Tibial artery (tissue), 4 donors: ENCODE data around the gene CYTH4.

Source experiments
- DNase-seq, 2 donors: peaks; one replicate each; pipeline ENCODE4 v3.0.0-alpha.2; 2019
- H3K27ac ChIP-seq, 2 donors: fragments of 200-600 bp; sonication (generic) in 1 of 2; 1 replicate in 1 of 2; 2 replicates in 1 of 2; pipeline ENCODE4 v1.5.1; 2018 to 2019; ENCODE audit warnings: mild to moderate bottlenecking in 1 of 2
- H3K27me3 ChIP-seq, 2 donors: fragments of 200-600 bp; sonication (generic) in 1 of 2; one replicate each; pipeline versions ENCODE4 v1.5.1 to v1.6.0; 2016 to 2019
- H3K36me3 ChIP-seq, 3 donors: fragments of 200-600 bp; sonication (generic) in 2 of 3; one replicate each; pipeline ENCODE4 v1.5.1; 2016 to 2019; ENCODE audit warnings: mild to moderate bottlenecking in 2 of 3
- H3K4me1 ChIP-seq, 4 donors: fragments of 200-600 bp; sonication (generic) in 2 of 4; 1 replicate in 3 of 4; 2 replicates in 1 of 4; pipeline ENCODE4 v1.5.1; 2016 to 2019
- H3K4me3 ChIP-seq, 2 donors: fragments of 200-600 bp; sonication (generic) in 1 of 2; 1 replicate in 1 of 2; 2 replicates in 1 of 2; pipeline ENCODE4 v1.5.1; 2018 to 2019; ENCODE audit warnings: mild to moderate bottlenecking in 2 of 2
- H3K9me3 ChIP-seq, 3 donors: fragments of 200-600 bp; sonication (generic) in 1 of 3; one replicate each; pipeline ENCODE4 v1.5.1; 2016 to 2019
- intact Hi-C: fragments of 100-400 bp; cut with DNase I; formaldehyde crosslinking; loops from one replicate; pipeline ENCODE4 v1.15.0; 2023; ENCODE audit warnings: low total_unique reads
- TF ChIP-seq, protein P1 (sequence below), 2 experiments: fragments of 200-600 bp in 1 of 2; fragments of 450-650 bp in 1 of 2; IDR thresholded peaks; one replicate each; pipeline ENCODE4 v1.5.1; 2017 to 2019; ENCODE audit warnings: antibody characterized with exemption in 2 of 2, mild to moderate bottlenecking in 1 of 2, moderate library complexity in 1 of 2

CYTH4 gene

DNA sequence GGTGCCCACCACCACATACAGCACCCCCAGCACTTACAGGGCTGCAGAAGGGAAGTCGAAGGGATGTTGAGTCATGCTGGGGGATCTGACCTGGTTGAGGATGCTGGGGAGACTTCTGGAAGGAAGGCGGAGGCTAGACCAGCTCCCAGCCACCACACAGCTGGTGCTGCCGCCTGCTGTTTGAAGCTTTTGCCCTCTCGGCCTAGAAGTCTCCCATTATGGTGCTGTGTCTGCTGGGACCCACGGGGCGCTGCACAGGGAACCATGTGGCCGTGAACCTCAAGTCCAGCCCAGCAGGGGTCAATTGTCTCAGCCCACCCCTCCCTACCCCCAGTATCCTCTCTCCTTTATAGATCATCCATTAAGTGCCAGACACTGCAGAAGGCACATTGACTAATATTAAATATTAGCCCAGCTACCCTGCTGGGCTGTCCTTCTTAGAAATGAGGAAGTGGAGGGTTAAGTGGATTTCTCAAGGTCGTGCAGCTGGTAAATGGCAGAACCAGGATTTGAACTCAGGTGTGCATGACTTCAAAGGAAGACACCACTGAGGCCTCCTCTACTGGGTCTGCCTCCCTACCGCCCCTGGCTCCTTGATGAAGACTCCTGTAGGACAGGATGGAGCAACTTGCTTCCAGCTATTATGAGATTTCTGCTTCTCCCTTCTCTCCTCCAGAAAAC lies 49.7 kb downstream of the CYTH4 start:
- H3K4me1 ChIP-seq = peaks cover 0 to 11% (median 0%) of the 10 kb centered on the region in 4 donors
- DNase-seq = no peak
- H3K4me3 ChIP-seq = no peak overlapping the region
- H3K9me3 ChIP-seq = no peaks in the 10 kb centered on the region
- intact Hi-C loops = no loop called here
- TF ChIP-seq, protein P1, sequence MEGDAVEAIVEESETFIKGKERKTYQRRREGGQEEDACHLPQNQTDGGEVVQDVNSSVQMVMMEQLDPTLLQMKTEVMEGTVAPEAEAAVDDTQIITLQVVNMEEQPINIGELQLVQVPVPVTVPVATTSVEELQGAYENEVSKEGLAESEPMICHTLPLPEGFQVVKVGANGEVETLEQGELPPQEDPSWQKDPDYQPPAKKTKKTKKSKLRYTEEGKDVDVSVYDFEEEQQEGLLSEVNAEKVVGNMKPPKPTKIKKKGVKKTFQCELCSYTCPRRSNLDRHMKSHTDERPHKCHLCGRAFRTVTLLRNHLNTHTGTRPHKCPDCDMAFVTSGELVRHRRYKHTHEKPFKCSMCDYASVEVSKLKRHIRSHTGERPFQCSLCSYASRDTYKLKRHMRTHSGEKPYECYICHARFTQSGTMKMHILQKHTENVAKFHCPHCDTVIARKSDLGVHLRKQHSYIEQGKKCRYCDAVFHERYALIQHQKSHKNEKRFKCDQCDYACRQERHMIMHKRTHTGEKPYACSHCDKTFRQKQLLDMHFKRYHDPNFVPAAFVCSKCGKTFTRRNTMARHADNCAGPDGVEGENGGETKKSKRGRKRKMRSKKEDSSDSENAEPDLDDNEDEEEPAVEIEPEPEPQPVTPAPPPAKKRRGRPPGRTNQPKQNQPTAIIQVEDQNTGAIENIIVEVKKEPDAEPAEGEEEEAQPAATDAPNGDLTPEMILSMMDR (IDR thresholded peaks at IDR 0.05) = no peak
- H3K27ac ChIP-seq = no peak overlapping the region
- peaks cover 0 to 94% of the 10 kb centered on the region in 2 donors for H3K27me3 ChIP-seq
- H3K36me3 ChIP-seq = no peaks in the 10 kb centered on the region

DNA sequence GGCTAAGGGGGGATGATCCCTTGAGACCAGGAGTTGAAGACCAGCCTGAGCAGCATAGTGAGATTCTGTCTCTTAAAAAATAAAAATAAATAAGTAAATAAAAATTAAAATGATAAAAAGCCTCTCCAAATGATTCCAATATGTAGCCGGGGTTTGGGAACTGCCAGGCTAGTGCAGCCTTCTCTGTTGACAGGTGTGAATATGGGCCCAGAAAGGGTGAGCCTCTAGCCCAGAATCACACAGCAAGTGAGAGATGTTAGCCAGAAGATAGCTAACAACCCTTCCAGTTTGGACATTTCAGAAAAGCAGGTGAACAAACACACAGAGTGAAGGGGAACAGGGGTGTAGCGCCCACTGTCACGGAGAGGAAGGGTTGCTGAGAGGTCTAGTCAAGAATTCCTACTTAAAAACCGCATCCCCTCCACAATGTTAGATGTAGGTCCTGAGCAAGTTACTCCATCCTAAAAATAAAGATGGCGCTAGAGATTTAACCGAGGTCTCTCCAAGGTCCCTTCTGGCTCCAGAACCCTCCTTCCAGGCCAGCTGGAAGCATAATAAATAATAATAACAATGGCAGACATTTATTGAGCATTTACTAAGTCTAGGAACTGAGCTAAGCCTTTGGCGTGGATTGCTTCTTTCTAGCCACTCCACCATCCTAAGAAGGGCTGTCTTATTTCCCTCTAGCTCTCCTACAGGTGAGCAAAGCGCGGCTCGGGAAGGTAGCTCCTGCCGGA lies 51.6 kb downstream of the CYTH4 start:
- TF ChIP-seq, protein P1 (IDR thresholded peaks at IDR 0.05) = no peak
- no peaks in the 10 kb centered on the region for H3K9me3 ChIP-seq
- no peaks in the 10 kb centered on the region for H3K36me3 ChIP-seq
- H3K4me1 ChIP-seq = peaks cover 0 to 11% (median 0%) of the 10 kb centered on the region in 4 donors
- DNase-seq = no peak
- H3K27ac ChIP-seq = no peak overlapping the region
- H3K27me3 ChIP-seq = peaks cover 0 to 97% of the 10 kb centered on the region in 2 donors
- intact Hi-C loops = no loop called here
- H3K4me3 ChIP-seq = no peak overlapping the region

DNA sequence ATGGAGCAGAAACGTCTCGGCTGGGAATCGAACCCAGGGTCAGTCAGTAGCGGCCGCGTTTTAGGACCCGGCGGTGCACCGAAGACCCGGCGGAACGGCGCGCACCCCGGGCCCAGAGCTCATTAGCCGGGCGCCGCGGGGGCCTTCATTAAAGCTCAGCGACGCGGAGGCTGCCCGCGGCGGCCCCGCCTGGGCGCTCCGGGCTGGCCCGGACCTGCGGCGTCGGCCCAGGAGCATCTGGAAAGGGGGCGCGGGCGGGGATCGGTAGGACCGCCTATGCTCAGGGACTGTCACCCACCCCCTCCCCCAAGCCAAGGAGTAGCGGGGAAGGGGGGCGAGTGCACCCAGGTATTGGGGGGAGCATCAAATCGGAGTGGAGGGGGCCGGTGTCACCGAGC lies 52.2 kb downstream of the CYTH4 start:
- Histone ChIP-seq H3K9me3 (no peaks in the 10 kb centered on the region), H3K27ac (no peak overlapping the region), H3K36me3 (no peaks in the 10 kb centered on the region), H3K27me3 (peaks cover 0 to 98% of the 10 kb centered on the region in 2 donors), H3K4me1 (peaks cover 0 to 11% (median 0%) of the 10 kb centered on the region in 4 donors), H3K4me3 (no peak overlapping the region)
- TF ChIP-seq, protein P1 (IDR thresholded peaks at IDR 0.05) = no peak
- intact Hi-C loops = no loop called here
- DNase-seq = no peak

DNA sequence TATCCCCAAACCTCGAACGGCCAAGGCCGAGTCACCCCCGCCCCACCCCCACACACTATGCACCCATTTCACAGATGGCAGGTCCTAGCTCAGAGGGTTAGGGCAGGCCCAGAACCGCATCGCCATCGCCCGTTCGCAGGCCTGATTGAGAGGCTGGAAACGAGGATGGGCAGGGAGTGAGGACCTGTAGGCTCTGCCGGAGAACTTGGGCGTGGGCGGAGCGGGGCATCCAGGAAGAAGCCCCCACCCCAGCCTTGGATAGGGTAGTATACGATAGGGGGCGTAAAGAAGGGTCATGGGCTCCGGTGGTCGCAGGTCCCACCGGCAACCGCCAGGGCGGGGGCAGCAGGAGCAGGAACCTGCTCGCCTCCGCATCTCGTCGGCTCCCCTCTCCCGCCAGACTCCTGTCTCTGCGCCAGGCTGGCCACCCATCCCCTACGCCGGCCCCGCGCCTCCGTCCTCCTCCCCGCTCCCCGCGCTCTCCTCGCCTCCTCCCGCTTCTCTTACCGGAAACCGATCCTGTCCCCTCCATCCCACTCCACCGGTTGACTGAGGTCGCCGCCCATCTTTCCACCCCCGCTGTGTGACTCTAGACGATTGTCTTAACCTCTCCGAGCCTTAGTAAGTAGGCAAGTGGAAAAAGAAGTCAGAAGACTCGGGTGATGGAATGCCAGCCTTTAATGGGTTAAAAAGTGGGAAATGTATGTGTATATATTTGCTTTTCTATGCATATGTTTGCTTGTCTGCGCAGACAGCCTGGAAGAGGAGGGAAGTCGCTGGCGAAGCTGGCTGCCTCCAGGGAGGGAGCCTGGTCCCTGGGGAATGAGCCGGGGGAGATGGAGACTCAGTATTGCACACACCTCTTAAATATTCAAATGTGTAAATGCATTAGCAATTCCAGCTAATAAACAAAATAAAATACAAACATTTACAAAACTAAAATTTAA lies 52.8 kb downstream of the CYTH4 start:
- no peak for DNase-seq
- H3K27me3 ChIP-seq = peaks cover 0 to 98% of the 10 kb centered on the region in 2 donors
- no peaks in the 10 kb centered on the region for H3K9me3 ChIP-seq
- peaks cover 0 to 11% (median 0%) of the 10 kb centered on the region in 4 donors for H3K4me1 ChIP-seq
- H3K36me3 ChIP-seq = no peaks in the 10 kb centered on the region
- intact Hi-C loops = no loop called here
- no peak overlapping the region for H3K4me3 ChIP-seq
- TF ChIP-seq, protein P1 (IDR thresholded peaks at IDR 0.05) = no peak
- H3K27ac ChIP-seq = no peak overlapping the region

DNA sequence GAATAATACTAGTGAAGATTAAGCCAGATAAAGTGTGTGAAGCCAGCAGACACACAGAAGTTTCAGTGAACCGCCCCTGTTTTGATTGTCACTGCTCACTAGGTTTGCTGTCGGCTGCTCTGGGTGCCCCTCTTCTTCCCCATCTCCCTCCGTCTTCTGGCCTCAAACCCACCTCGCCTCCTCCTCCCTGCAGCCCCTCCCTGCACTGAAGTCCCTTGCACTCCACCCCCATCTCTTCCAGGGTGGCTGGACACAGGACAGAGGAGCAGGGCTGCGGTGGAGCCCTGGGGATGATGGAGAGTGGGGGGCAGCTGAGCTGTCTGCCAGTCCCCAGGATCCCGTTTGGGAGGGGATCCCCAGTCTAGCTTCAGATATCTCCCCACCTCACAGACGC lies 53.5 kb downstream of the CYTH4 start:
- peaks cover 0 to 95% of the 10 kb centered on the region in 2 donors for H3K27me3 ChIP-seq
- TF ChIP-seq, protein P1 (IDR thresholded peaks at IDR 0.05) = no peak
- no peaks in the 10 kb centered on the region for H3K9me3 ChIP-seq
- intact Hi-C loops = no loop called here
- no peak for DNase-seq
- H3K27ac ChIP-seq = no peak overlapping the region
- H3K36me3 ChIP-seq = no peaks in the 10 kb centered on the region
- no peak overlapping the region for H3K4me3 ChIP-seq
- peaks cover 0 to 11% (median 0%) of the 10 kb centered on the region in 4 donors for H3K4me1 ChIP-seq
